PFSK-1 (cell line): ENCODE data around the gene MAPRE2.

ENCODE experiments used
- FOXP2 ChIP-seq: optimal IDR thresholded peaks from 2 replicates; pipeline ENCODE3; 2011; ENCODE audit warnings: borderline replicate concordance, control low read depth, inconsistent platforms; ENCODE audit not compliant: insufficient read depth; ENCODE audit errors: extremely low read length, extremely low read depth
- POLR2AphosphoS5 ChIP-seq: IDR thresholded peaks from 2 replicates; pipeline ENCODE4 v1.6.1; 2012; ENCODE audit warnings: low read depth, mild to moderate bottlenecking, control low read depth, low read length, moderate library complexity
- REST ChIP-seq, 2 experiments: IDR thresholded peaks; 2 replicates each; pipeline versions ENCODE4 v1.6.1 to v1.8.0; 2011 to 2012; ENCODE audit warnings: low read depth in 2 of 2, low read length in 2 of 2, control low read depth in 1 of 2, inconsistent platforms in 1 of 2, mild to moderate bottlenecking in 1 of 2, moderate library complexity in 1 of 2; ENCODE audit not compliant: insufficient read depth in 1 of 2
- SIN3A ChIP-seq: IDR thresholded peaks from 2 replicates; pipeline ENCODE4 v1.6.1; 2012; ENCODE audit warnings: mild to moderate bottlenecking, low read length, moderate library complexity, borderline replicate concordance; ENCODE audit not compliant: insufficient read depth
- TAF1 ChIP-seq: IDR thresholded peaks from 2 replicates; pipeline ENCODE4 v1.6.1; 2012; ENCODE audit warnings: low read length, control low read depth, borderline replicate concordance; ENCODE audit not compliant: insufficient read depth

MAPRE2 gene

GRCh38 chr18:35106013-35106844 lies 65.0 kb downstream of the MAPRE2 start:
- no peak for TF ChIP-seq SIN3A
- no peak for TF ChIP-seq POLR2AphosphoS5
- TF ChIP-seq FOXP2, result no peak
- TF ChIP-seq REST (IDR thresholded peaks at IDR 0.05; ENCODE audit: insufficient read depth in 1 of 2, low read depth in 2 of 2, low read length in 2 of 2), result no peak
- no peak for TF ChIP-seq TAF1

- TF ChIP-seq SIN3A, result no peak
- no peak for TF ChIP-seq TAF1
- TF ChIP-seq REST (IDR thresholded peaks at IDR 0.05; ENCODE audit: insufficient read depth in 1 of 2, low read depth in 2 of 2, low read length in 2 of 2), result no peak
- no peak for TF ChIP-seq POLR2AphosphoS5
- TF ChIP-seq FOXP2, result no peak
These were observed 65.6 kb downstream of the MAPRE2 start for GRCh38 chr18:35106845-35107148.

- no peak for TF ChIP-seq POLR2AphosphoS5
- no peak for TF ChIP-seq REST (IDR thresholded peaks at IDR 0.05; ENCODE audit: insufficient read depth in 1 of 2, low read depth in 2 of 2, low read length in 2 of 2)
- TF ChIP-seq SIN3A, result no peak
- no peak for TF ChIP-seq FOXP2
- TF ChIP-seq TAF1, result no peak
These were observed 66.0 kb downstream of the MAPRE2 start for GRCh38 chr18:35107216-35107615.

- TF ChIP-seq TAF1 (no peak), REST (IDR thresholded peaks at IDR 0.05; ENCODE audit: insufficient read depth in 1 of 2, low read depth in 2 of 2, low read length in 2 of 2) (no peak), SIN3A (no peak), FOXP2 (no peak), POLR2AphosphoS5 (no peak)
These were observed 68.8 kb downstream of the MAPRE2 start for GRCh38 chr18:35110059-35110458.
